ENCODE data around the gene DMRTC2. TPM values are rescaled to one million over a fixed set of nuclear protein-coding genes. Genes with fewer than 3 reads are reported as not detected.

Gene DMRTC2
- polyA plus RNA-seq, 3 donors: not detected

DNA sequence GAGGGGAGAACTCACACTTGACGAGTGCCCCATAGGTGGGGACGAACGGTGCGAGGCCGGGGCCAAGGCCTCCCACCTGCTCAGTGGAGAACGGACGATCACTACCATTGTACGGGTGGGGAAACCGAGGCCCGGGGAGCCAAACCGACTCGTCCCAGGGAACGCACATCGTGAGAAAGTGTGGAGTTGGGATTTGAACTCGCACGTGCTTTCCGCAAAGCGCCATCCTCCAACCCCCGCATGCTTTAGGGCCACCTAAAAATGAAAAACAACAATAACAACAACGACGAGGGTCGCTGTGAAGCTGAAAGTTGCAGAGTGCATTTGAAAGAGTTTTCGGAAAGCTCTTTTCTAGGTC, 38.6 kb downstream of the DMRTC2 start:
- no peak for DNase-seq (ENCODE audit: extremely low read depth in 1 of 11, low read depth in 9 of 11, low spot score in 4 of 11)

DNA sequence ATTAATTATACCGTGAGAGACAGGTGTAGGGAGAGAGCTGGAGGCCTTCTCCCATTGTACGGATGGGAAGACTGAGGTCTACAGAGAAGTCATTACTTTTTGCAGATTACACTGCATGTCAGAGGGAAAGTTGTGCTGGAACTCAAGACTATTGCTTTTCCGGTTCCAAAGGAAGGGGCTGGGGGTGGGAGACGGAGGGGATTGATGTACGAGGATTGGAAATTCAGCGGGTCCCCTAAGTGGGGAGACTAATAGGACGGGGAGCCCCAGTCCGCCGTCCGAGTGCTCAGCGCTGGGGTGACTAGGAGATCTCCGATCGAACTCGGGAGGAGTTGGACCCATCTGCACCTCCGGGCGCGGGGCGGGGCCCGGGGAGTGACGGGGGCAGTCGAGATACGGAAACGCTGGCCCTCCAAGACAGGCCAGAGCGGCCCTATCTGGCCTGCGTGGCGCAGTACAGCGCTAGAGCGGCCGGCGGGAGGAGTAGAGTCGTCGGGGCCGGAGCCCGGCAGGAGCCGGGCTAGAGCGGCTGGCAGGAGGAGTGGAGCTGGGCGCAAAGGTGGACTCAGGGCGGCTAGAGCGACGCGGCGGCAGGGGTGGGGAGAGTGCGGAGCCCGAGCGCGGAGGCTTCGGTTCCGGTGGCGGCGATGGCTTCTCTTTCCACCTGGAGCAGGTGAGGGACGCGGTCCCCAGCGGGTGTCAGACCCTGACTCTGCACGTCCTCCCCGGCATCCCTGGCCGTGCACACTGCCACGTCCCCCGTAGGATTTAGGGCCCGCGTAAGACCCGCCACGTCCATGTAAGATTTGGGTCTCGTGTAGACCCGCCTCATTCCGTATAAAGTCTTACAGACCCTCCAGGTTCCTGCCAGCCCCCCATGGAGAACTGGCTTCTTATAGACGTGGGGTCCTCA, 39.2 kb downstream of the DMRTC2 start:
- DNase-seq (ENCODE audit: extremely low read depth in 1 of 11, low read depth in 9 of 11, low spot score in 4 of 11): peak in 10 of 11 donors; percentile 74 to 92 (median 87)

DNA sequence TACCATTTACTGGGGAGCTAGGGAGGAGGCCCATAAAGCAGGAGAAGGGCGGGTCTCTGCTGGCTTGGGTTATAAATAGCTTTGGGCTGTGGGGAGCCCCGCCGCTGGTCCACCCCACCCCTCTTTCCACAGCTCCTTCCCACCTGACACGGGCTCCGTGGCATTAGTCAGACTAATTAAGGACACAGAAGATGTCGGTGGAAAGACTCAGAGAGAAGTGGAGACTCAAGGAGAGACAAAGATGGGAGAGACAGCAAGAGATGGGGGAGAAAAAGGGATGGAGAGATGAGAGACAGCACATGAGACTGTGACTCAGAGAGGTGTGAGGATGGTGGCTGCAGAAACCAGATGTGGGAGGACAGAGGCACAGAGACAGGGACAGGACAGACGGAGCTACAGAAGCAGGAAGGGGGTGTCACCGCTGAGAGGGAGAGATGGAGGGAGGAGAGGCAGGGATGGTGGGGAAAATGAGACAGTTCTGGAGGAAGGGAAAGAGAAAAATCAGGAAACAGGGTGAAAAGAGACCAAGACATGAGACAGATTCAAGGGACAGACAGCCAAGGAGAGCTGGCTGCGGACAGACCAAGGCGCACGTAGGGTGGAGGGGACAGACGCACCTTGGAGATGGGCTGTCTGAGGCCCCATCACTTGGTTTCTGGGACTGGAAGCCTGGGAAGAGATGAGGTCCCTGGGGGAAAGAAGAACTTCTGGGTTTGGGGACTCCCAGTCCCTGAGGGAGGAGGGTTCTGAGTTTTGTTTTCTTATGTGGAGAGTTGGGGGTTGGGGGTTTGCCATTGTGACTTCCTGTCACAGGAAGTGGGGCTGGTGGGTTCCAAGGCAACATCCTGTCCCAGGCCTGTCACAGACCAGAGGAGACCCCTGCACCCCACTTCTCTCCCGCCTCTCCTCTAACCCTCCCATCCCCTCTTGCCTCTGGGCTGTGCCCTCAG, 42.2 kb downstream of the DMRTC2 start:
- DNase-seq (ENCODE audit: extremely low read depth in 1 of 11, low read depth in 9 of 11, low spot score in 4 of 11): no peak

DNA sequence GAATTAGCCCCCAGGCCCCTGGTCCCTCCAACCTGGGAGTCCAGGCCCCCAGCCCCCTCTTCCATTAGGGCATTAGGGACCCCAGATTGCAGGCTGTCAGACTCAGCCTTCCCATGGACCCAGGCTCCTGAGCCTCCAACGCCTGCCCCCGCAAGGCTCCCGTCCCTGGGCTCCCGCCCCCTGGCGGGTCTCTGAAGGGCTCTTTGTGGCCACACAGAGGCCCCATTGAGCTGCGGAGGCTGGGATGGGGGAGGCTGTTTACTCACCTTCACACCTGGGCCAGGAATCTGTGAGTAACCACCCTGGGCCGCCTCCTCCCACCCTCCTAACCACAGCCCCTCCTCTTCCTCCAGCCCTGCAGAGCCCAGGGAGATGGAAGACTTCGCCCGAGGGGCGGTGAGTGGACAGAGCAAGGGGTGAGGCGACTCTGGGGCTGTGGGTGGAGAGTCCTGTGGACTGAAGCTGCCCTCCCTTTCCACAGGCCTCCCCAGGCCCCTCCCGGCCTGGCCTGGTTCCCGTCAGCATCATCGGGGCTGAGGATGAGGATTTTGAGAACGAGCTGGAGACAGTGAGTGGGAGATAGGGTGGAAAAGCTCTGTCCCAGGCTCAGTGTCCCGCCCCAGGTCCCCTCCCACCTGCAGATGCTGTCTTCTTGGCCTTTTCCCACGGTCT, 43.0 kb downstream of the DMRTC2 start:
- DNase-seq (ENCODE audit: extremely low read depth in 1 of 11, low read depth in 9 of 11, low spot score in 4 of 11): no peak

DNA sequence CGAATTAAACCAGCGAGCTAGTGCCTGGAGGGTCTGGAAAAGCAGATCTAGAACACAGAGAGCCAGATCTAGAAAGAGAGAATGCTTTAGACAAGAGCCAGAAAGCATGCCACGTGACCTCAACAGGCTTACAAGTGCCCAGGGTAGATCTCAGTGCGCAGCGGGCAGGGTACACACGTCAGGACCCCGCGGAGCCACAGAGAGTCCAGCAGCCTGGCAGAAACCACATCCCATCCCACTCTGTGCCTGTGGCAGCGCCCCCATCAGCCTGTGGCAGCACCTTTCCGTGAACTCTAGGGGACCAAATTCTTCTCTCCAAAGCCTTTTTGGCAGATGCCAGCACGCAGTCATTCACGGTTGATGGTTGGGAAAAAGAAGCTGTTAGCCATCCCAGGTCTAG, 44.1 kb downstream of the DMRTC2 start:
- no peak for DNase-seq (ENCODE audit: extremely low read depth in 1 of 11, low read depth in 9 of 11, low spot score in 4 of 11)

DNA sequence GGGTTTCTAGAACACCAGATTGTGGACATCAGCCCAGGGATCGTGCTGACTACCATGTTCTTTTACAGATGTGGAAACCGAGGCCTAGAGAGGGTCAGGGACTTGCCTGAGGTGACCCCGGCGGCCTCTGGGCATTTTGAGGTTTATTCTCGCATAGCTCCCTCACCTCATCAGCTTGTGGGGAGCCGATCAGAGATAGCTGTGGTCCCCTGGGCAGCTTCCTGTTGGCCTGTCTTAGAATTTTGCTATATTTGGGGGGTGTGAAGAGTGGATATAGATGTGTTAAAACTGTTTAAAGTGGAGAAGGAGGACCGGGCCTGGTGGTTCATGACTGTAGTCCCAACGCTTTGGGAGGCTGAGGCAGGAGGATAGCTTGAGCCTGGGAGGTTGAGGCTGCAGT, 45.1 kb downstream of the DMRTC2 start:
- no peak for DNase-seq (ENCODE audit: extremely low read depth in 1 of 11, low read depth in 9 of 11, low spot score in 4 of 11)

DNA sequence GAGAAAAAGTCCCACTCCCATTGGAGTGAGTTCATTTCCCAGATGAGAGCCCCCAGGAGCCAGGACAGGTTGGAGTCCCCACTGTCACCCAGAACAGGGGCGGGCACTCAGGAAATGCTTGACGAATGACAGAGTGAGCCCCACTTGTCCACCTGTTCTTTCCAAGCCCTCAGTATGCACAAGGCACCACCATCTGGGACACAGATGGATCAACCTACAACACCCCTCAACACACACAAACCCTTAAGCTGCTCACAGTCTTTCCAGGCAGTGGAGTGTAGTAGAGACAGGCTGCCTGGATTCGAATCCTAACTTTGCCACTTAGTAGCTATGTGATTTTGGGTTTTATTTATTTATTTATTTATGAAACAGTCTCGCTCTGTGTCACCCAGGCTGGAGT, 46.1 kb downstream of the DMRTC2 start:
- DNase-seq (ENCODE audit: extremely low read depth in 1 of 11, low read depth in 9 of 11, low spot score in 4 of 11): no peak

DNA sequence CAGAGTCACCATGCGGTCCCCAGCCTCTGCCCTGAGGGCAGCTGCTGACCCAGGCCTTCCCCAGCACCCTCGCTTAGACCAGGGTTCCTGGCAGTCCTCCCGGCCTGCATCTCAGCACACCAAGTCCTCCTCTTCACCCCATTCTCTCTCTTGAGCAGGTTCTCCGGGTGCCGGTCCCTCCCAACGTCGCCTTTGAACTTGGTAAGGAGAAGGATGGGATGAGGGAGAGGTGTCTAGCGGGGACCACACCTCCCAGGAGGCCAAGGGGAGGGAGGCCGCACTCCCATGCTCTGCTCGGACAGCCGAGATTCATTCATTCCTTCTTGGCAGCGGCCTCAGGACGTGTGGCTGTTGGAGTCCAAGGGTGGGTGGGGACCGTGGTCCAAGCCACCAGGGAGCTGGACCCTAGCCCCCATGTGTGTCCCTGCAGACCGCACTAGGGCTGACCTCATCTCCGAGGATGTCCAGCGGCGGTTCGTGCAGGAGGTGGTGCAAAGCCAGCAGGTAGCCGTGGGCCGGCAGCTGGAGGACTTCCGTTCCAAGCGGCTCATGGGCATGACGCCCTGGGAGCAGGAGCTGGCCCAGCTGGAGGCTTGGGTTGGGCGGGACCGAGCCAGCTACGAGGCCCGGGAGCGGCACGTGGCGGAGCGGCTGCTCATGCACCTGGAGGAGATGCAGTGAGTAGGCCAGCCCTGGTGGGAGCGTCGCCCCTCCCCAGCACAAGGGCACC, 47.5 kb downstream of the DMRTC2 start:
- DNase-seq (ENCODE audit: extremely low read depth in 1 of 11, low read depth in 9 of 11, low spot score in 4 of 11): no peak

DNA sequence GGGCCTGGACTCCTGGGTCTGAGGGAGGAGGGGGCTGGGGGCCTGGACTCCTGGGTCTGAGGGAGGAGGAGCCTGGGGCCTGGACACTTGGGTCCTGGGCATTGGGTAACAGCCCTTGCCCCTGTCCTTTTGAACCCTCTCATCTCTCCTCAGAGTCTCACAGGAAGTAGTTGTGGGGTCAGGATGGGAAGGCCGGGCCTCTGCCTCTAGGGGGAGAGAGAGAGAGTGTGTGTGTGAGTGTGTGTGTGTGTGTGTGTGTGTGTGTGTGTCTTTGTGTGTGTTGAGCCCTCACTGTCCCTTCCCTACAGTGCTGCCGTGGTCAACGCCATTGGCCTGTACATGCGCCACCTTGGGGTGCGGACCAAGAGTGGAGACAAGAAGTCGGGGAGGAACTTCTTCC, 49.1 kb downstream of the DMRTC2 start:
- no peak for DNase-seq (ENCODE audit: extremely low read depth in 1 of 11, low read depth in 9 of 11, low spot score in 4 of 11)

DNA sequence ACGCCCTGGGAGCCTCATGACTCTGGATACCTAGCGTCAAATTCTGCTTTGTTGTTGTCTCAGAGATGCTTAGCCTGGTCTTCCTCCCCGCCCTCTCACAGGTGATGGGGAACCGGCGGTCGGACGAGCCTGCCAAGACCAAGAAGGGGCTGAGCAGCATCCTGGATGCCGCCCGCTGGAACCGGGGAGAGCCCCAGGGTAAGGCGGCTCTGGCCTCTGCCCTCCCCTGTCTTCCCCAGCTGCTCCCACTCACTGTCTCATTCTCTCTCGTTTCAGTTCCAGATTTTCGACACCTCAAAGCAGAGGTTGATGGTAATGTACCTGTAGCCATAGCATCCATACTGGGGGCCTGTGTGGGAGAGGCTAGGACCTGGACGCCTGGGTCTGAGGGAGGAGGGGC, 49.5 kb downstream of the DMRTC2 start:
- DNase-seq (ENCODE audit: extremely low read depth in 1 of 11, low read depth in 9 of 11, low spot score in 4 of 11): no peak

DNA sequence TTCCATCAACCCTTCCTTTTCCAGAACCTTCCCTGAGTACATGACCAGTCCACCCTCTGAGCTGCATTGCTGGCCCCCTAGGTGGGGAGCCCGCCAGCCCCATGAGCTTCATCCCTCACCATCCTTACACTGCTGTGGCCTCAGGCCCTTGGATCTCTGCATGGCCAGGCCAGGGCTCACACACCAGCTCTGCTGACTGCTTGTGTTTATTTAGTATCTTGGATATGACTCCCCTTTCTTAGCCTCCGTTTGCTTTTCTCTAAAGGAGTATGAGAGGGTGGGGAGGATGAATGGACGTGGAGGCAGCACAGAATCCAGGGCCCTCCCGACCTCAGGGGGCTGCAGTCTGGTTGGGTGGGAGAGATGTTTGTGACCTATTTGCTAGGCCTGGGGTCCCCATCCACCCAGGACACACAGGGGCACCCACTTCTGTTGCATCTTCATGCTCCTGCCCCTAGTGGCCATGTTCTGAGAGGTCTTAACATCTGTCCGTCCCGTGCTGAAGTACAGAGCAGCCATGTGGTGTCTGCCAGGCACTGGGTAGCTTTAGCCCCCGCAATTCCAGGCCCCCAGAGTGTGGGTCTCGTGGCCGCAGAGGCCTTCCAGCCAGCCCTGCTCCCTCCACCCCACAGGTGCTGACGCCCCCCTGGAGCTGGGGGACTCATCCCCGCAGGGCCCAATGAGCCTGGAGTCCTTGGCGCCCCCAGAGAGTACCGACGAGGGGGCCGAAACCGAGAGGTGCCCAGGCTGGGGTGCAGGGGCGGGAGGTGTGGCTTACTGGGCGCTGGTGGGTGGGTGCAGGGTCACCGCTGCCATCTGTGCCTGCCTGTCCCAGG, 51.1 kb downstream of the DMRTC2 start:
- no peak for DNase-seq (ENCODE audit: extremely low read depth in 1 of 11, low read depth in 9 of 11, low spot score in 4 of 11)

DNA sequence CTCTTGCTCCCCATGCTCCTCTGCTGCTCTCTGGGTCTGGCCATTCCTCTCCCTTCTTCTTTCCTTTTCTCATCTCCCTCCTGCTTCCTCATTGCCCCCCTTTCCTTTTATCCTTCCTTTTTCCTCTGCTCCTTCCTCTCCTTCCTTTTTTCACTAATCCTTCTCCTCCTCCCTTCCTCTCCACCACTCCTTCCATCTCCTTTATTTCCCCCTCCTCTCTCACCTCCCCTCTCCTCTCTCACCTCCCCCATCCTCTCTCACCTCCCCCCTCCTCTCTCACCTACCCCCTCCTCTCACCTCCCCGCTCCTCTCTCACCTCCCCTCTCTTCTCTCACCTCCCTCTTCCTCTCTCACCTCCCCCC, 51.7 kb downstream of the DMRTC2 start:
- DNase-seq (ENCODE audit: extremely low read depth in 1 of 11, low read depth in 9 of 11, low spot score in 4 of 11): no peak

DNA sequence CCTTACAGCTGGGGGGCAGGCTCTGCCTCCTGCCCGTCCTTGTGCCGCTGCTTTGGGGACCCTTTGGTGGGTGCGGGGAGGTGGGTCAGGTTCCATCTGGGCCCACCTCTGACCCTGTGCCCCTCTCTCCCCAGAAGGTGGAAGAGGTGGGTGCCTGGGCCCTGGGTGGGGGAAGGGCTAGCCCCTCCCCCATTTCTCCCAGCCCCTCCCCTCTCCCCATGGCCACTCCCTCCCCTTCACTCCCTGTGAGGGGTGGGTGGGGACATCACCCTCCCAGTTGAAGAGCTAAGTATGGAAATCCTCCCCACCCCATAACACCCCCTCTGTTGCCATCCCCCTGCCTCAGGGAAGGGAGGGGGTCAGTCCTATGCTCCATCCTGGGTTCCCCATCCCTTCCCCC, 52.3 kb downstream of the DMRTC2 start:
- no peak for DNase-seq (ENCODE audit: extremely low read depth in 1 of 11, low read depth in 9 of 11, low spot score in 4 of 11)

DNA sequence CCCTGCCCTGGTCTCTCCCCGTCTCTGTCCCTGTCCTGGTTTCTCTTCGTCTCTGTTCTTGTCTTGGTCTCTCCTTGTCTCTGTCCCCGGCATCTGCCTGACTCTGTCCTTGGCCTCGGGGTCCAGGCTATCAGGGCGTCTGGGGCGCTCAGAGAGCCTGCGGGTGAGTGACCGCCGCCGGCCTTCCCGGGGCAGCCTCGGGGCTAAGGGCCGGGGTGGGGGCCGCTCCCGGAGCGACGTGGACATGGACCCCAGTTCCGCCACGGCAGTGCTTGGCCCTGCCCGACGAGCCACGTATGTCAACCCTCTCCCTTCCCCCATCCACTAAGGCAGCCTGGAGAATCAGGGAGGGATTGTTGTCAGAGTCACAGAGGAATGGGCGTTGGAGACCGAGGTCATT, 53.0 kb downstream of the DMRTC2 start:
- DNase-seq (ENCODE audit: extremely low read depth in 1 of 11, low read depth in 9 of 11, low spot score in 4 of 11): no peak

DNA sequence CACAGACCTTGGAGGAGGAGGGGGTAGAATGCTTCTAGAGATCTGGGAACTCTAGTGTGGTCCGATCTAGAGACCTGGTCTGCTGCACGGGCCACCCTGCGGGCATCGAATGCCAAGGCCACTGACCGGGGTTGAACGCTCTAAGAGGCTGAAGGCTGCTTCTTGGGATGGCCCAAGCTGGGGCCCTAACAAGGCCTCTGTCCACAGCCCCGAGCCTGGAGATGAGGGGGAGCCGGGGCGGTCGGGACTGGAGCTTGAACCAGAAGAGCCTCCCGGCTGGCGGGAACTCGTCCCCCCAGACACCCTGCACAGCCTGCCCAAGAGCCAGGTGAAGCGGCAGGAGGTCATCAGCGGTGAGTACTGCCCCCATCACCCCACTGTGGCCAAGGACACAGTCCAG, 53.4 kb downstream of the DMRTC2 start:
- no peak for DNase-seq (ENCODE audit: extremely low read depth in 1 of 11, low read depth in 9 of 11, low spot score in 4 of 11)

Data from renal cortex interstitium (tissue), 11 donors.